ENCODE results near the gene TFEB. TPM values are rescaled to one million over a fixed set of nuclear protein-coding genes. Genes with fewer than 3 reads are reported as not detected.

Gene TFEB
- total RNA-seq, 1 donor from 2014 or later: 18.6 TPM

DNA sequence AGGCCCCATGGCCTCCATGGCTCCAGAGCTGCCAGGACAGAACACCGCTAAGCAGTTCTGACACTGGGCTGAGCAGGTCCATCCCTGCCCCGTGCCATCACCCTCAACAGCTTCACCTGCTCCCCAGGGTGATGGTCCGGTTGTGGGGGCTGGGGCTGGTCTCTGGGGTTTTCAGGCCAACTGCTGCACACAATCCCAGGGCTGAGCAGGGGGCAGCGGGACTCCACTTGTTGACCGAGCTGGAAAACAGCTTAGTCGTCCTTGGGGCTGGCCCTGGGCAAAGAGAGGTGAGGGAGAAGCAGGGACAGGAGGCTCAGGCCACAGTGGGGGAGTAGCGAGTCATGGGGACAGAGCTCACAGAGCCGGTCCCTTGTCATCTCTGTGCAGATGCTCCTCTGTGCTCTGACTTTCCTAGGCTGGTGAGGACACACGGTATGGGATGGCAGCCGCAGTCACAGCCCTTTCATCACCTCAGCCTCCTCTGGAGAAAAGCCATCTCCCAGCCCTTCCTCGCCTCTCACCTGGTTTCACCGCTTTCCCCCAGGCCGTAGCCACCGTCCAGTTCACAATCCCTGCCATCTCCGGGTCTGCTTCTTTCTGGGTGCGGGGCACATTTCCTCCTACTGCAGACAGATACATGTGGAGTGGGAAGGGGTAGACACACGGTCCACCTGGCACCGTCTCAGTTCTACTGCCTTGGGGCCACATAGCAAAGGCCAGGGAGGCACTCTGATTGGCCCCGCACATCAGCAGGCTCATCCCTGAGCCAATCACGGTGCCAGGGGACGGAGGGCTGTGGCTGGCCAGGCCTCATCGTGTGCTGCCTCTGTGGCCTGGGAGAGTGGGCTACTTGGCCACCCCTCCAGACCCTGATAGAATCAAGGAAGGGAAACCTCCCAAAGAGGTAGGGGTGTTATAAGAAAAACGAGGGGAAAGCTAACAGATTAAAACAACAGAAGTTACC, 78.0 kb downstream of the TFEB start:
- H3K9me3 ChIP-seq: no peaks in the 10 kb centered on the region
- no peak overlapping the region for H3K27ac ChIP-seq
- DNase-seq (ENCODE audit: low spot score in 2 of 2): no peak
- H3K27me3 ChIP-seq: no peaks in the 10 kb centered on the region
- intact Hi-C loops (cut with DNase I): no loop called here
- H3K36me3 ChIP-seq: no peaks in the 10 kb centered on the region
- H3K4me3 ChIP-seq: no peak overlapping the region
- TF ChIP-seq, protein P1, sequence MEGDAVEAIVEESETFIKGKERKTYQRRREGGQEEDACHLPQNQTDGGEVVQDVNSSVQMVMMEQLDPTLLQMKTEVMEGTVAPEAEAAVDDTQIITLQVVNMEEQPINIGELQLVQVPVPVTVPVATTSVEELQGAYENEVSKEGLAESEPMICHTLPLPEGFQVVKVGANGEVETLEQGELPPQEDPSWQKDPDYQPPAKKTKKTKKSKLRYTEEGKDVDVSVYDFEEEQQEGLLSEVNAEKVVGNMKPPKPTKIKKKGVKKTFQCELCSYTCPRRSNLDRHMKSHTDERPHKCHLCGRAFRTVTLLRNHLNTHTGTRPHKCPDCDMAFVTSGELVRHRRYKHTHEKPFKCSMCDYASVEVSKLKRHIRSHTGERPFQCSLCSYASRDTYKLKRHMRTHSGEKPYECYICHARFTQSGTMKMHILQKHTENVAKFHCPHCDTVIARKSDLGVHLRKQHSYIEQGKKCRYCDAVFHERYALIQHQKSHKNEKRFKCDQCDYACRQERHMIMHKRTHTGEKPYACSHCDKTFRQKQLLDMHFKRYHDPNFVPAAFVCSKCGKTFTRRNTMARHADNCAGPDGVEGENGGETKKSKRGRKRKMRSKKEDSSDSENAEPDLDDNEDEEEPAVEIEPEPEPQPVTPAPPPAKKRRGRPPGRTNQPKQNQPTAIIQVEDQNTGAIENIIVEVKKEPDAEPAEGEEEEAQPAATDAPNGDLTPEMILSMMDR (IDR thresholded peaks at IDR 0.05): no peak
- no peaks in the 10 kb centered on the region for H3K4me1 ChIP-seq

DNA sequence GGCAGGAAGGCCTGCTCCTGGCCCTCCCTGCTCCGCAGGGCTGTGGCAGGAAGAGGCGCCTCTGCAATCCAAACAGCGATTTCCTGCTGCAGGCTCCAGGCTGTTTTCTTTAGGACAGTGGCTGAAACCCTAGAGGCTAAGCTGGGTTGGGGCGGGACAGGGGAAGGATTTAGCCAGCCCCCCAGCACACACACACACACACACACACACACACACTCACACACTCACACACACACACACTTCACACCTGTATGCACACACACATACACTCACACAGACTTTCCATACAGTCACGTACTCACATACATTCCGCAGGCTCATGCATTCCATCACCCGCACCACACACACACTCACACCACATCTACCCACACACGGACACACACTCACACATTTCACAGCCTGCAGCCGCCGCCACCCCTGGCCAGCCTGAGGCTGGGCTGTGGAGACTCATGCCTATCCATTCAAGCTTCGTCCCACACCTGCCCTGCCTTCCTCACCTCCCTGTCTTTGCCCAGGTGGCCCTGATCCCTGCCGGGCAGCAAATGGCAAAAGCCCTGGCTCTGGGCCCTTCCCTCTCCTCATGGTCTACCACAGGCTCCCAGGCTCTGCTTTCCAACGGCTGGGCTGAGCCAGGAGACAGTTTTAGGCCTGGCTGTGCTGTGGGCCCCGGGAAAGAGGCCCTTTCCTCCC, 79.3 kb downstream of the TFEB start:
- intact Hi-C loops (cut with DNase I): no loop called here
- Histone ChIP-seq H3K9me3 (no peaks in the 10 kb centered on the region), H3K27ac (no peak overlapping the region), H3K27me3 (no peaks in the 10 kb centered on the region), H3K4me1 (no peaks in the 10 kb centered on the region), H3K36me3 (no peaks in the 10 kb centered on the region), H3K4me3 (no peak overlapping the region)
- DNase-seq (ENCODE audit: low spot score in 2 of 2): no peak
- TF ChIP-seq, protein P1 (IDR thresholded peaks at IDR 0.05): no peak

DNA sequence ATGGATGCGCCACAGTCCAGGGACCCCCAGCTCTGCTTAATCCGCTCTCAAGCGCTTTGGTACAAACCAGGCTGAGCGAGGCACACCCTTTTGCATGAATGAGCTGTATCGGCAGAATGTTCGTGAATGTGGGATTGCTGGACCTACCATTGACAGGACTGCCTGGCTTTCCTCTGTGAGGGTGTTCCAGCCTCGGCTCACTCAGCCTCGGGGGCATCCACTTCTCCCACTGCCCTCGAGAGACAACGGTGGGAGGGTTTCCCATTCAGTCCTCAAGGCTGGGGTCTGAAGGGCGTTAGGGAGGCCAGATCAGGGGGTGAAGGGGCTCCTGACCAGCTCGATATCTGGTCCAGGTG, 79.8 kb downstream of the TFEB start:
- no peaks in the 10 kb centered on the region for H3K9me3 ChIP-seq
- H3K27ac ChIP-seq: no peak overlapping the region
- H3K4me3 ChIP-seq: no peak overlapping the region
- intact Hi-C loops (cut with DNase I): no loop called here
- TF ChIP-seq, protein P1 (IDR thresholded peaks at IDR 0.05): no peak
- DNase-seq (ENCODE audit: low spot score in 2 of 2): no peak
- H3K4me1 ChIP-seq: no peaks in the 10 kb centered on the region
- H3K36me3 ChIP-seq: no peaks in the 10 kb centered on the region
- H3K27me3 ChIP-seq: no peaks in the 10 kb centered on the region

DNA sequence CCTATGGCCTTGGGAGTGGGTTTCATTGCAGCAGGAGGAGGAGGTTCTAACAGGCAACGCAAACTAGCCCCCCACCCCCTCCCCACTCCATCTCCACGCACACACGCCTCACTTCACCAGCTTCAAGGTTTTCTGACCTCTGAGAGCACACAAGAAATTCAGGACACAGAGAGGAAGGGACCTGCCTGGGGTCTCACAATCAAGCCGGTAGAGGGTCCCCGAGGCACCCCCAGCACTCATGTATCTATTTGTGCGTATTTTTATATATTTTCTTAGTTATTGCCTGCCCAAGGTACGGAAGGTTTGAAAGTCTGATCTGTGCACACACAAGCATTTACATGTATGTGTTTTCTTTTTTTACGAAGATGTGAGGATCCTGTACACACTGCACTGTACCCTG, 80.2 kb downstream of the TFEB start:
- no peak for DNase-seq (ENCODE audit: low spot score in 2 of 2)
- TF ChIP-seq, protein P1 (IDR thresholded peaks at IDR 0.05): no peak
- Histone ChIP-seq H3K27me3 (no peaks in the 10 kb centered on the region), H3K9me3 (no peaks in the 10 kb centered on the region), H3K36me3 (no peaks in the 10 kb centered on the region), H3K27ac (no peak overlapping the region), H3K4me1 (no peaks in the 10 kb centered on the region), H3K4me3 (no peak overlapping the region)
- intact Hi-C loops (cut with DNase I): no loop called here

DNA sequence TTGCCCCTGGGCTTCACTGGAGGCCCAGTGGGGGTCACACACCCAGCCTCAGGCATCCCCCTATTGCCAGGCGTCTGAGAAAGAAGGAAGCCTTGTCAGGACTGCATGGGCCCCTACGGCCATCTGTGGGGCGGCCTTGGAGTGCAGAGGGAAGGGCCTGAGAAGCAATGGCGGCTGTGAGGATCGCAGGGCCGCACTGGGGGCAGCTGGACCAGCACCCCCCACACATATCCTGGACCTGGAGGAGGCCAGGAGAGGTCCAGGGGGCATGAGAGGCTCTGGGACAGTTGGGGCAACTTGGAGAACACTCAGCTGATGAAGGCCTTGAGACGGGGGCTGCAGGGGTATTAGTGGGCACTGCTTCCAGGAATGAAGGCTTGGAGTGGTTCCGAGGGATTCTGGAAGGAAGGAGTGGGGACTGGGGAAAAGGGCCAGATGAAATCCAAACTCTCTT, 80.7 kb downstream of the TFEB start:
- no peak overlapping the region for H3K4me3 ChIP-seq
- TF ChIP-seq, protein P1 (IDR thresholded peaks at IDR 0.05): no peak
- H3K36me3 ChIP-seq: no peaks in the 10 kb centered on the region
- intact Hi-C loops (cut with DNase I): no loop called here
- no peaks in the 10 kb centered on the region for H3K27me3 ChIP-seq
- no peak overlapping the region for H3K27ac ChIP-seq
- no peaks in the 10 kb centered on the region for H3K9me3 ChIP-seq
- H3K4me1 ChIP-seq: no peaks in the 10 kb centered on the region
- DNase-seq (ENCODE audit: low spot score in 2 of 2): no peak
